GM19324 (cell line): ENCODE results near the gene PAQR3.
"Not testable (repeated sequence)": the region's sequence is repeated elsewhere in the genome, so short reads cannot be mapped to it uniquely, and the experiment has no call there.

Experiments used
- ATAC-seq: cut with Tn5 transposase; IDR thresholded peaks from one replicate; pipeline ENCODE4 v1.9.1; 2021; ENCODE audit warnings: mild to moderate bottlenecking, moderate library complexity; ENCODE audit not compliant: unreplicated experiment, low FRiP score

Gene PAQR3

DNA sequence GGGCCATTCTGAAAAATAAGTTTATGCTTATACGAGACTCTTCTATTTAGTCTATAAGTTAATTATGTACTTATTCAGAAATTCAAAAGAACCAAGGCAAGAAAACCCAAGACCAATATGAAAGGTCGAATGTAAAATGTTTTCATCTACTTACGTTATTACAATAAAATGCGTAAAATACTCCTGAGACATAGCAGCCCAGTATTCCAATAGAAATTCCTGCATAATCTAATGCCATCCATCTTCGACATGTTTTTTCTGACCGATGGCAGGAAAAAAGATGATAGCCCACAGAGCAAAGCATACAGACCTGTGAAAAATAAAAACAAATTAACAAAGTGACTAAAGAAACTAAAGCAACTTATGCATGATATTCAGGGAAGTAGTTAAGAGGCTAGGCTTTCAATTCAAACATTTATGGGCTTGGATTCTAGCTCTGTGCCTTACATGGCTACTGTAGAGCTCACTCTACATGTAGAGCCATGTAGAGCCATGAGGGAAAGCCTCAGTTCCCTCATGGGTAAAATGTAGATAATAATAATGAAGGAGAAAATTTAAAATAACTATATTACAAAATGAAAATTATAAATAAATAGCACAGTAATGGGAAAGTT is 9.1 kb downstream of the PAQR3 start:
- ATAC-seq: no peak

DNA sequence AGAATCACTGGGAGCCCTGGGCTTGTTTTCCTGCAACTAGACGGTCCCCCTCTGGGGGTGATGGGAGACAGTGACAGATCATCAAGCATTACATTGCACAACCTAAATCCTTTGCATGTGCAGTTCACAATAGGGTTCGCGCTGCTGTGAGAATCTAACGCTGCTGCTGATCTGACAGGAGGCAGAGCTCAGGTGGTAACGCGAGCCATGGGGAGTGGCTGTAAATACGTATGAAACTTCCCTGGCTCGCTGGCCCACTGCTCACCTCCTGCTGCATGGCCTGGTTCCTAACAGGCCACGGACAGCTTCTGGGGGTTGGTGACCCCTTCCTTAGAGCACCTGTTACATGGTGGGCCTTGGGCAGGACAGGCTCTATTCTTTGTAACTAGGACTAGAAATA is 10.4 kb downstream of the PAQR3 start:
- ATAC-seq: no peak

DNA sequence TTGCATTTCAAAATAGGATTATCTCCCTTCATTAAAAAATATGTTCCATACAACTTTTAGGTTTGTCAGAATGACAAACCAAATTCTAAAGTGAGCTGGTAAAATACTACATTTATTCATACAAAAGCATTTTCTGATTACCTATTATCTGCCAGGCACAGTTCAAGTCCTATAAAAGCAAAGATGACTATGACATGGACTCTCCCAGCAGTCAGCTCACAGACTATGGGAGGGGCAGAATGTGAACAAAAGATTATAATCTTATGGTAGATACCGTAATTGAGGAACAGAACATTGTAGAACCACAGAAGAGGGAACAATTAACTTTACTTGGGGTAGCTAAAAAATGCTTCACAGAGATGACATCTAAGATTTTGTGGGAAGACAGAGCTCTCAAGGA is 12.4 kb downstream of the PAQR3 start:
- ATAC-seq: no peak

DNA sequence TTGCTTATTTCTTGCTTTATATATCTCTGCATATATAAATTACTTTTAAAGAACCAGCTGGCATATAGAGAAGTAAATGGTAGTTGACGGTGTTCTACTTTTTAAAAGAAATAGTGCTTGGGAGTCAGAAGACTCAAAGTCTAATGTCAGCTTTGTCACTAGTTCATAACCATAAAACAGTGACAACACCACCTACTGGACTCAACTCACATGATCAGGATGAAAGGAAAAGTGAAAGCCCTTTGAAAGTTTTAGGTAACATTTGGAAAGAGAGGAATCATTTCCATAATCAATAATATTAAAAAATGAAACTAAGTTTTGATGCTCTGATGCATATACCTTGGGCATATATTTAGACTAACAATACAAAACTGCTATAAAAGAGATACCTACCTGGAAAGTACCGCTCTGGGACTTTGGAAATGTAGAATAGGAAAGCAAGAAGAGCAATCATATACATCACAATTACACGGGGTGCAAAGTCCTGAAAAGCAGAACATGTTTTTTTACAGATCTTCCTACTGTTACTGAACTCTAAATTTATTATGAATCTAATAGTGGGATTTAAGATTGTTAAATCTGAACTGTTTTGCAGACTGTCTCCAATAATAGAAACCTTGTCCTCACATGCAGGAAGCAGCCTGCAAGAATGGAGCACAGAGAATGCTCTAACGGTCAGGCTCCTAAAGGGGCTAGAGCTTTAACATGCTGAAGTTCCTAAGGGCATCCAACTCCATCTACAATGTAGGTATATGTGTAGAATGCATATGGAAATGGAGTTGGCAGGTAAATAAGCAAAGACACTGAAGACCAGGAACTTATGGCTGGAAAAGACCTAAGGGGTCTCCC is 15.6 kb downstream of the PAQR3 start:
- ATAC-seq: no peak

DNA sequence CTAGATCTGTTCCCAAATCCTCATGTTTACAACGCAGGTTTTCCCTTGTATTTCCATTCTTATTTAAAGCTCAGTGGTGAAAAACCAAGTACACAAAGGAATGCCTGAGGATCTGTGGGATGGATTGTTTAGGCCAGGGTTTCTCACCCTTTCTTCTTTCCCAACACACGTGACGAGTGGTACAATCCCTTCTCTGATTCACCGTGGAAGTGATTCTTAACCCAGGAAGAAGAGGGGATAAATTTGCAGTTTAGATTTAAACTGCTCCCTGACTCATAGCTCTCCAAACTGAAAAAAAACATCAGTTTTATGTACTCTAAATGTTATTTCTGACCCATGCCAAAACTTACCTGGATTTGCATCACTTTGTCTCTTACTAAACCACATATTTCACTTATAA is 17.0 kb downstream of the PAQR3 start:
- no peak for ATAC-seq

DNA sequence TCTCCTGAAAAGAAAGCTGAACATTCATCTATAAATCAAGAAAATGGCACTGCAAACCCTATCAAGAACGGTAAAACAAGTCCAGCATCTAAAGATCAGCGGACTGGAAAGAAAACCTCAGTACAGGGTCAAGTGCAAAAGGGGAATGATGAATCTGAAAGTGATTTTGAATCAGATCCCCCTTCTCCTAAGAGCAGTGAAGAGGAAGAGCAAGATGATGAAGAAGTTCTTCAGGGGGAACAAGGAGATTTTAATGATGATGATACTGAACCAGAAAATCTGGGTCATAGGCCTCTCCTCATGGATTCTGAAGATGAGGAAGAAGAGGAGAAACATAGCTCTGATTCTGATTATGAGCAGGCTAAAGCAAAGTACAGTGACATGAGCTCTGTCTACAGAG is 28.6 kb downstream of the PAQR3 start:
- ATAC-seq: no peak

DNA sequence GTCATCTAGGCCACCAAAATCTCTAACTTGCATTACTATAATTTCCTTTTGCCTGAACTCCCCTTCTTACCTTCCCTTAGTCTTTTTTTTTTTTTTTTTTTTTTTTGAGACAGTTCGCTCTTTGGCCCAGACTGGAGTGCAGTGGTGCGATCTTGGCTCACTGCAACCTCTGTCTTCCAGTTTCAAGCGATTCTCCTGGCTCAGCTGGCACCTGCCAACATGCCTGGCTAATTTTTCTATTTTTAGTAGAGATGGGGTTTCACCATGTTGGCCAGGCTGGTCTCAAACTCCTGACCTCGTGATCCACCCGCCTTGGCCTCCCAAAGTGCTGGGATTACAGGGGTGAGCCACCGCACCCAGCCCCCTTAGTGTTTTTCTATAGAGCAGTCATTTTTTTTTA is 30.3 kb downstream of the PAQR3 start:
- ATAC-seq: not testable (repeated sequence)

DNA sequence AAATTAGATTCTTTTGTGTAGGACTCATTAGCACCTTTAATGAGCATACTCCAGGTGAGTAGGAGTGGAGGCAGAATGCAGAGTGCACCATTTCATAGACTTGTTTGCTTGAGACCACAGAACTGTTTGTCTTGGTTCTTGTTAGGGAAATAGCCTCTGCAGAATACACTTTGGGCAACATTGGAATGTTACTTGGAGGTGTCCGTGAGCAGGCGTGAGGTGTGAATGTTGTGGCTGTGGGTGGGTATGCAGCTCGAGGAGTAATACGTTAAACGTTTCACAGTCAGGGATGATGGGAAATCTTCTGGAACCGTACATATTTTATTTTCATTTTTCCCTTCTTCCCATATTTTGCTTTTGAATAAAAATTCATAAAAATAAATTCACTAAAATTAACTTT is 31.6 kb downstream of the PAQR3 start:
- no peak for ATAC-seq

DNA sequence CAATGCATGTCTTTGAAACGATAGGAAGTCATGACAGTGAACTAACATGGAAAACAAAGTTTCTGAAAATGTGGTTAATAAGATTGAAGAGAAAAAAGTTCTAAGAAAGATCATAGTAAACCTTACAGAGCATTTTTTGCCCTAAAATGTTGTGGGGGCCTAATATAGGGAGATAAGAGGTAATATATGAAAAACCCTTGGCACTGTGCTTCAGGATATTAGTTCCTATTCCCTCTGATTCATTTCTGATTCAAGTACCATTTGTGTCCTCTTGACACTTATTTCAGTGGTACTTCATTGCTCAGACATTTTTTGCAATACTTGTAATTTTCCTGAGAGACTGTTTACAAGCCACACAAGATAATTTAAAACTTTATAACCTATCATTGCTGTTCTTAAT is 35.1 kb downstream of the PAQR3 start:
- ATAC-seq: no peak

DNA sequence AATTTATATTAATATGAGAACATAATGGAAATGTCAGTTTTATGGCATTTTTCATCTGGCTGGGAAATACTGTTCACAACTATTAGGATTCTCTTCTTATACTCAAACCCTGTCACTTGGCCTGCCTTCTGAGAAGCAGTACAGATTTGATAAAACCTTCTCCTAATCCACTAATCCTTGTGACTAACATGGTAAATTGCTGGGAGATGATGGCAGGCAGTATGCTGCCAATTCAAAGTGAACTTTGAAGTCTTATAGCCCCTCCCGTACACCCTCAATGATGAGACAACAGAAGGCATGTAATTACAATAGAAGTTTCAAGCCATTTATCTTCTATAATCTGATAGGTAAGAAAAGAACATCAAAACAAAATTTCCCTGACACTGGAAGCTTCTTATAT is 36.9 kb downstream of the PAQR3 start:
- ATAC-seq: no peak

DNA sequence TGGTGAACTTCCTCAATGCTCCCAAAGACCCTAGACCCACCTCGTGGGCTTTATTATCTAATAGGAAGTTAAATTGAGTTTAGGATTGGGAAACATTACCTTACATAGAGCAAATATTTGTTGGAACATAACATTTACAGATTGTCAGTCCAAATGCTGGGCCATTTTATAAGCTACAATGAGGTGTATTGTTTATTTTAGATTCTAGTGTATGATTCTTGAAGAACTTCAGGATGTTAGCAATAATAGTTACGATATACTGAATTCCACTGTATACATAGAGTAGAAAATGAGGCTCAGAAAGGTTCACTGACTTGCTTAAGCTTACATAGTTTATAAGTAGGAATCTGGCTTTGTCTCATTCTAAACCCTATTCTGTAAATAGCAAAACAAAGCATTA is 37.4 kb downstream of the PAQR3 start:
- ATAC-seq: no peak

DNA sequence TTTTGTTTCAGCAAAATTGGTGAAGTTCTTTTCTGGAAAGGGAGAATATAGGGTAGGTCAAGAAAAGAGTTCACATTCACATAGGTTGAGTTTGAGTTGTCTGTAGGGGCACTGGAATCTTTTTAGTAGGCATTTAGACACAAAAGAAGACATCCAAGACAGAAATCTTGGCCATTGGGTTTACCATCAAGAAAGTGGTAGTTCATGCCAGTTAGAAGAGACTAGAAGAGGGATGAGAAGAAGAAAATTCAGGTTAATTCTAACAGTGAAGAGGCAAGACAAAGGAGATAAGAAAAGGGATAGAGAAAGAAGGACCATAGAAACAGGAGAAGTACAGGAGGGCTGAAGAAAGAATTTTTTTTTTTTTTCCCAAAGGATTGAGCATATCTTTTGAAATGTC is 39.9 kb downstream of the PAQR3 start:
- ATAC-seq: no peak

DNA sequence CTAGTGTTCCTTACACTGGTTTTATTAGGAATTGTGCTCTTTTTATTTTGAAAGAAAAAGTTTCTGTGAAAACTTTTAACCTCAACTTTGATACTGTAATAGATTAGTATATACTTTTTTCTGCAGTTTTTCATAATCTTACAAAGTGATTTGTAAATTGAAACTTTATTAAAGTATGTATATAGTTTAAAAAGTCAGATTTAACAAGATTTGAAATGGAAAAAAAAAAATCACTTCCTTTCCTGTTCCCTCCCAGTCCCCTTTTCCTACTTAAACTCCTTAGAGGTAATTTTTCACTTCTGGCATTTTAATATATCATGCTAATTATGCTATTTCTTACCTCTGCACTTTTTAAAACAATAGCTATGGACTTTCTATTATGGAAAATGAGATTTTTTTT is 49.3 kb downstream of the PAQR3 start:
- ATAC-seq: no peak

DNA sequence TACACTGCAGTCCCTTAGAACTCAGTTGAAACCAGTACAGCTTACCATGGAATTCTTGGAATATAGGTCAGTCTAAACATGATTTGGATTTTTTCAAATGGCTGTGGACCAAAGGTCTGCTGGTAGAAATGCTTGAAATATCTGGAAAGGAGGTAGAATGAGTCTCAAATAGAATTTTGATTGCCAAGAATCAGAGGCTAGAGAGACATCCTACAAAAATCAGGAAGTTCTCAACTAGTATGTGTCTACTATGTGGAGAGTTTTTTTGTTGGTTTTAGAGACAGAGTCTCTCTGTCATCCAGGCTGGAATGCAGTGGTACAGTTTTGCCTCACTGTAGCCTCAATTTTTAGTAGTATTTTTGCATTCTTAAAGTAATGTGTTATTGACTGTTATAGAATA is 53.6 kb downstream of the PAQR3 start:
- ATAC-seq: no peak

DNA sequence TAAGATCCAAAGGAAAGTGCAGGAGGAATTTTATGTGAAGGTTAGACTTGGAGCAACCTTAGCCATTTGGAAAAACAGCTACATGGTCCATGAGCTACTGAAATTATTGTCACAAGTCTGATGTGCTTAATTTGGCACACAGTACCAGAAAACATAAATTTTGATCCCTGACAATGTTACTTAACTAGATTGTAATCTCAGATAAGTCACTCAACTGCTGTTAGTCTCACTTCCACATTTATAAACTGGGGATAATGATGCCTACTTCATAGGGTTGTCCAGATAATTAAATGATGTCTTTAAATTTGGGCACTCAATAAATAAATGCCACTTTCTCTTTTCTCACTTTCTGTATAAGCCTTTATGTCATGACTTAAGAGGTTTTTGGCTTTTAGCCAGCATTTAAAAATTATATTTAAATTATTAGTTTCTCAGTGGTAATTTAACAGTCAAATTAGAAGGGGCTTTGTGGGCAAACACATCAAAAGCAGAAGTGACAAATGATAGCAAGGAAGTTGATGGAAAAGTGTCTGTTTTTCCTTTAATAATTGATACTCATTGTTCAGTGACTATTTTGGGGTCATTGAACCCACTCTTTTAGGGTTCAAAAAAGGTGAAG is 58.3 kb downstream of the PAQR3 start:
- ATAC-seq: no peak

DNA sequence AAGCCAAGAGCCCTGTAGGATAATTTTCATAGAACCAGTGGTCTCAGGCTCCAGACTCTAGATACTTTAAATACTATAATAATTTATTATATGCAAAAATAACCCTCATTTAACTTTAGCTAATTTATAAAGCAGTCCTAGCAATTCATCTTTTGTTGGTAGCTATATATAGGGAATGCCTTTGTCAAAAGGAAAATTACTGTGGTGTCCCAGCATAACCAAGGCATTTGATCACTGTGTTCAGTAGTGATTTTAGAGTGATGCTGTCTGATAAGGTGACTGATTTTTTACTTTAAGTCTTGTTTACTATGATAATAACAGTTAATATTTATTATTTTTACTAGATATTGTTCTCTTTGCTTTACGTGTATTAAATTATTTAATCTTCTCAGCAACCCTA is 61.2 kb downstream of the PAQR3 start:
- no peak for ATAC-seq

DNA sequence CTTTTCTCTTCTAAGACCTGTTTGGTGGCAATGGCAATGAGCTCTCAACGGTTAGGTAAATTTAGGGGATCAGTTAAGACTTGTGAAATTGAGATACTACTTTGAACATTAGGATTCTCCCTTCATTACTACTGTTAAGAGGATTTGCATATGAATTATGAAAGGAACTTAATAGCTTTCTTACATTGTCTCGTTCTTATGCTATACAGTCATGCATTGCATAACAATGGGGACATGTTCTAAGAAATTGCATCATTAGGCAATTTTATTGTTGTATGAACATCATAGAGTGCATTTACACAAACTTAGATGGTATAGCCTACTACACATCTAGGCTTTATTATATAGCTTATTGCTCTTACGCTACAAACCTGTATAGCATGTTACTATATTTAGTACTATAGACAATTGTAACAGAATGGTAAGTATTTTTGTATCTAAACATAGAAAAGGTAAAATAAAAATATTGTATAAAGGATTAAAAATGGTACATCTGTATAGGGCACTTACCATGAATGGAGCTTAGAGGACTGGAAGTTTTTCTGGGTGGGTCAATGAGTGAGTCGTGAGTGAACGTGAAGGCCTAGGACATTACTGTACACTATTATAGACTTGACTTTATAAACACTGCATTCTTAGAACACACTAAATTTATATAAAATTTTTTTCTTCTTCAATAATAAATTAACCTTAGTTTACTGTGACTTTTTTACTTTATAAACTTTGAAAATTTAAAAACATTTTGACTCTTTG is 62.5 kb downstream of the PAQR3 start:
- no peak for ATAC-seq

DNA sequence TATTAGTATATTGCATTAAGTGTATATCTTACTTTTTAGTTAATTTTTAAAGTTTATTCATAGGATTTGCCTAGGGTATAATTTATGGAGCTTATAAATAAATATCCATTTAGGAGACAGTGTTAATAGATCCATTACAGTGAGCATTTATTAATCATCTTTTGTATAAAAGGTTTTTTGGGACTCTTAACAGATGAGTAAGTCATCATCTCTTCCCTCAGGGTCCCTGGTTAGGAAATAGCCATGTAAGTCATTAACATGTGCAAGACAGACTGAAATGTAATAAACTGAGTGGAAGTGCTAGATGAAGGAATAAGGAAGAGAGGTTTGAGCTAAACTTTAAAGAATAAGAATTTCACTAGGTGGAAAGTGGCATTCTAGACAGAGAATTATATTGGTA is 69.2 kb downstream of the PAQR3 start:
- no peak for ATAC-seq

DNA sequence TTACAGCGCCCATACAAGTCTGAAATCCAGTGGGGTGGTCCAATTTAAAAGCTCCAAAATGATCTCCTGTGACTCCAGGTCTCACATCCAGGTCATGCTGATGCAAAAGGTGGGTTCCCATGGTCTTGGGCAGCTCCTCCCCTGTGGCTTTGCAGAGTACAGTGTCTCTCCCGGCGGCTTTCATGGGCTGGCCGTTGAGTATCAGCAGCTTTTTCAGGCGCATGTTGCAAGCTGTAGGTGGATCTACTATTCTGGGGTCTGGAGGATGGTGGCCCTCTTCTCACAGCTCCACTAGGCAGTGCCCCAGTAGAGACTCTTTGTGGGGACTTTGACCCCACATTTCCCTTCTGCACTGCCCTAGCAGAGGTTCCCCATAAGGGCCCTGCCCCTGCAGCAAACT is 70.5 kb downstream of the PAQR3 start:
- not testable (repeated sequence) for ATAC-seq

DNA sequence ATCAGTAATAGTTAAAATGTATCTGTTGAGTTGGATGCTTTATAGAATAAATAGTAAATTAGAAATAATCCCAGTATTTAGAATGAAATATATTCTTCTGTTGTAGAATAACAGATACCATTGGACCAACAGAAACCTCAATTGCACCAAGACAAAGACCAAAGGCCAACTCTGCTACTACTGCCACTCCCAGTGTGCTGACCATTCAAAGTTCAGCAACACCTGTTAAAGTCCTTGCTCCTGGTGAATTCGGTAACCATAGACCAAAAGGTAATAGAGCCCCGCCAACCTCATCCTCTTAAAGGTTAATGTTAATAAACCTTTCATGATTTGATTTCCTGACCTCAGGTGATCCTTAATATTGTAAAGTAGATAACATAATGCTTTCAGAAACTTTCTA is 73.8 kb downstream of the PAQR3 start:
- no peak for ATAC-seq

DNA sequence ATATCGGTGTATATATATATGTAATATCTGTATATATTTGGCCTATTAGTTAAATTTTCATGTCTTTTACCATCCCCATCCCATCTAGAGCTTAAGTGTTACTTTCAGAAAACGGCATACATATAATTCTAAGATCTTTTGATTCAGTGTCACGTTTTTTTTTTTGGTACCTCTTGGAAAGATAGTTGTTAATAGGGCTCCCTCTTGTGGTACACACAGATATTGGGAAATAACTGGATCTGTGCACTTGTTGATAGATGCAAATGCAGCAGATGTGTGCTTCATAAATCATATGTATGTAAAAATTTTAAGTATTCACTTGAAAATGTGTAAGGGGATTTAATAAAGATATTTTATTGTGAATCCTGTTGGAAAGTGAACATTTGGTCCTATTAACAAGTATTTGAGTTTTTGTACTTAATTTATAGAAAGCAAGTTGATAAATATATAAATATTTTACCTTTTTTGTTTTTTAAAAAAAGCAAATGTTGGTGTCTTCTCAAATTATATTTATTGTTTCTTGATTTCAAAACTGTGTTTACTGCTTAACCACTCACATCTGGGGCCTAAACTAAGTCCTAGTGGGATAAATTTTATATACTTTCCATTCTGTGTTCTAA is 74.7 kb downstream of the PAQR3 start:
- ATAC-seq: no peak
